ENCODE results near the gene PIWIL1.

Gene PIWIL1

DNA sequence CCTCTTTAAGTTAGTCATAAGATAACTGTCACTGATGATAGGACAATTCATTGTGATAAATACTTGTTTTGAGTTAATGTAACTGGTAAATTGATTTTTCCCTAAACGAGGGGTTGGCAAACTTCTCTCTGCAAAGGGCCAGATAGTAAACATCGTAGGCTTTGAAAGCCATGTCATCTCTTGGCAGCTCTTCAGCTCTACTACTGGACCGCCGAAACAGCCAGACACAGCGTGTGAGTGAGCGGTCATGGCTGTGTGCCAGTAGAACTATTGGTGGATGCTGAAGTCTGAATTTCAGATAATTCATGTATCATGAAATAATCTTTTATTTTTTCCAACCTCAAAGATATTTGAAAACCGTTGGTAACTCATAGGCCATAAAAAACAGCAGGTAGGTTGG is 9.9 kb downstream of the PIWIL1 start:
- H3K4me1 ChIP-seq (ENCODE audit: insufficient read depth, poor library complexity, severe bottlenecking): peaks cover 16% of the 10 kb centered on the region
- H3K4me3 ChIP-seq (ENCODE audit: severe bottlenecking): no peak overlapping the region
- no peak overlapping the region for H3K27ac ChIP-seq (ENCODE audit: poor library complexity, severe bottlenecking)
- no peaks in the 10 kb centered on the region for H3K9me3 ChIP-seq (ENCODE audit: severe bottlenecking)
- no peak for ATAC-seq (ENCODE audit: low read depth)
- no peaks in the 10 kb centered on the region for H3K36me3 ChIP-seq (ENCODE audit: low read depth)
- H3K27me3 ChIP-seq (ENCODE audit: insufficient read depth, poor library complexity, severe bottlenecking): no peaks in the 10 kb centered on the region
- TF ChIP-seq CTCF (IDR thresholded peaks at IDR 0.05; ENCODE audit: poor library complexity, severe bottlenecking): no peak
- DNase-seq (ENCODE audit: low spot score): no peak

- no peak for ATAC-seq (ENCODE audit: low read depth)
Observed at GRCh38 chr12:130350715-130351114, 13.0 kb downstream of the PIWIL1 start.

GRCh38 chr12:130351326-130351725 is 13.6 kb downstream of the PIWIL1 start:
- peak overlapping the region; percentile 75 for H3K27ac ChIP-seq (ENCODE audit: poor library complexity, severe bottlenecking)
- peak; percentile 99 for ATAC-seq (ENCODE audit: low read depth)
- TF ChIP-seq CTCF (IDR thresholded peaks at IDR 0.05; ENCODE audit: poor library complexity, severe bottlenecking): peak; percentile 18
- no peaks in the 10 kb centered on the region for H3K36me3 ChIP-seq (ENCODE audit: low read depth)
- no peaks in the 10 kb centered on the region for H3K9me3 ChIP-seq (ENCODE audit: severe bottlenecking)
- H3K4me1 ChIP-seq (ENCODE audit: insufficient read depth, poor library complexity, severe bottlenecking): peaks cover 16% of the 10 kb centered on the region
- no peak overlapping the region for H3K4me3 ChIP-seq (ENCODE audit: severe bottlenecking)
- no peak for DNase-seq (ENCODE audit: low spot score)
- H3K27me3 ChIP-seq (ENCODE audit: insufficient read depth, poor library complexity, severe bottlenecking): no peaks in the 10 kb centered on the region

More at GRCh38 chr12:130350715-130351114, 13.0 kb downstream of the PIWIL1 start:
- Histone ChIP-seq H3K4me3 (ENCODE audit: severe bottlenecking) (no peak overlapping the region), H3K9me3 (ENCODE audit: severe bottlenecking) (no peaks in the 10 kb centered on the region), H3K36me3 (ENCODE audit: low read depth) (no peaks in the 10 kb centered on the region), H3K27me3 (ENCODE audit: insufficient read depth, poor library complexity, severe bottlenecking) (no peaks in the 10 kb centered on the region), H3K27ac (ENCODE audit: poor library complexity, severe bottlenecking) (peak overlapping the region; percentile 75), H3K4me1 (ENCODE audit: insufficient read depth, poor library complexity, severe bottlenecking) (peaks cover 16% of the 10 kb centered on the region)
- no peak for DNase-seq (ENCODE audit: low spot score)
- TF ChIP-seq CTCF (IDR thresholded peaks at IDR 0.05; ENCODE audit: poor library complexity, severe bottlenecking): no peak

DNA sequence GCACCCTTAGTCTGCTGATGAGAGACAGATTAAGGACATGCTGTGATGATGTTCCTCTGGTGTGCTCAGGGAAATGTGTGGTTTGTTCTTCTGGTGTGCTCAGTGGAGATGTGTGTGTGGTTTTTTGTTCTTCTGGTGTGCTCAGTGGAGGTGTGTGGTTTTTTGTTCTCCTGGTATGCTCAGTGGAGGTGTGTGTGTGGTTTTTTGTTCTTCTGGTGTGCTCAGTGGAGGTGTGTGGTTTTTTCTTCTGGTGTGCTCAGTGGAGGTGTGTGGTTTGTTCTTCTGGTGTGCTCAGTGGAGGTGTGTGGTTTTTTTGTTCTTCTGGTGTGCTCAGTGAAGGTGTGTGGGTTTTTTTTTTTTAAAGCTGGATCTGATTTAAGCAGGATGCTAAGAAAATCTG is 15.4 kb downstream of the PIWIL1 start:
- no peak overlapping the region for H3K4me3 ChIP-seq (ENCODE audit: severe bottlenecking)
- no peak overlapping the region for H3K27ac ChIP-seq (ENCODE audit: poor library complexity, severe bottlenecking)
- H3K4me1 ChIP-seq (ENCODE audit: insufficient read depth, poor library complexity, severe bottlenecking): peaks cover 16% of the 10 kb centered on the region
- TF ChIP-seq CTCF (IDR thresholded peaks at IDR 0.05; ENCODE audit: poor library complexity, severe bottlenecking): no peak
- H3K36me3 ChIP-seq (ENCODE audit: low read depth): no peaks in the 10 kb centered on the region
- H3K27me3 ChIP-seq (ENCODE audit: insufficient read depth, poor library complexity, severe bottlenecking): no peaks in the 10 kb centered on the region
- DNase-seq (ENCODE audit: low spot score): no peak
- no peak for ATAC-seq (ENCODE audit: low read depth)
- no peaks in the 10 kb centered on the region for H3K9me3 ChIP-seq (ENCODE audit: severe bottlenecking)

GRCh38 chr12:130354407-130354806 is 16.7 kb downstream of the PIWIL1 start:
- no peak for ATAC-seq (ENCODE audit: low read depth)
- no peaks in the 10 kb centered on the region for H3K36me3 ChIP-seq (ENCODE audit: low read depth)

More at GRCh38 chr12:130354407-130354806, 16.7 kb downstream of the PIWIL1 start:
- no peak for TF ChIP-seq CTCF (IDR thresholded peaks at IDR 0.05; ENCODE audit: poor library complexity, severe bottlenecking)
- Histone ChIP-seq H3K4me3 (ENCODE audit: severe bottlenecking) (no peak overlapping the region), H3K27me3 (ENCODE audit: insufficient read depth, poor library complexity, severe bottlenecking) (no peaks in the 10 kb centered on the region), H3K4me1 (ENCODE audit: insufficient read depth, poor library complexity, severe bottlenecking) (peaks cover 16% of the 10 kb centered on the region), H3K9me3 (ENCODE audit: severe bottlenecking) (no peaks in the 10 kb centered on the region), H3K27ac (ENCODE audit: poor library complexity, severe bottlenecking) (no peak overlapping the region)
- DNase-seq (ENCODE audit: low spot score): no peak

All from RWPE2 (cell line).